ENCODE measurements around the gene ADAMTS8.

DNA sequence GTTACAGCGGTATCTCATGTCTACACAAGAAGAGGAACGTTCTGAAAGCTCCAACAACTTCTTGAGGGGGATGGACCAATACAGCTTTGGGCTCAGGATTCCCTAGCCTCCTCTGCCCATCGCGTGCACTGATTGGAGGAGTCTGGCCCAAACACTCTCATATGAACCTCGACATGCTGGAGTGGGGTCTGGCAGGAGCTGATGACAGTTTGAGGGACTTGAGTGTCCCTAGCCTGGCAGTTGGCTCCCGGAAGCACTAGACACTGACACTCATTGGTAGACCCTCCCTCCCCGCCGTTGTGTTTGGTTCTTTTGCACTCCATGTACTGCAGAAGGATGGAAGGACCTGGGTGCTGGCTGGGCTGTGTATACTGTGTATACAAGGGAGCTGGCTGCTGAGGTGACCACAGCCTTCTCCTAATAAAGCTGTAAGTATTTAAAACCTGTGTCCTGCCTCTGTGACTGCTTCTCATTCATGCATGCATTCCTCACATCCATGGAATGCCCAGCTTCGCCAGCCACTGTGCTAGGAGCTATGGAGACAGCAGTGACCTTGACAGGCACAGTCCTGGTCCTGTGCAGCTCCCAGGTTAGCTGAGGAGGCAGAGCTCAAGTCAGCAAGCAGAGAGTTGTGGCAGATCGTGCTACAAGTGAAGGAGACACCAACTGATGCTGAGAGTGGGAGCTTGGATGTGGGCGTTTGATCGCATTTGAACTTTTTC lies 48.0 kb upstream of the ADAMTS8 start:
- TF ChIP-seq CTCF (IDR thresholded peaks at IDR 0.05; ENCODE audit: low read depth, low read length, missing input control): no peak
- no peak for TF ChIP-seq GABPA (IDR thresholded peaks at IDR 0.05 in 1 of 2, conservative IDR thresholded peaks at IDR 0.05 in 1 of 2)
- TF ChIP-seq, protein P1, sequence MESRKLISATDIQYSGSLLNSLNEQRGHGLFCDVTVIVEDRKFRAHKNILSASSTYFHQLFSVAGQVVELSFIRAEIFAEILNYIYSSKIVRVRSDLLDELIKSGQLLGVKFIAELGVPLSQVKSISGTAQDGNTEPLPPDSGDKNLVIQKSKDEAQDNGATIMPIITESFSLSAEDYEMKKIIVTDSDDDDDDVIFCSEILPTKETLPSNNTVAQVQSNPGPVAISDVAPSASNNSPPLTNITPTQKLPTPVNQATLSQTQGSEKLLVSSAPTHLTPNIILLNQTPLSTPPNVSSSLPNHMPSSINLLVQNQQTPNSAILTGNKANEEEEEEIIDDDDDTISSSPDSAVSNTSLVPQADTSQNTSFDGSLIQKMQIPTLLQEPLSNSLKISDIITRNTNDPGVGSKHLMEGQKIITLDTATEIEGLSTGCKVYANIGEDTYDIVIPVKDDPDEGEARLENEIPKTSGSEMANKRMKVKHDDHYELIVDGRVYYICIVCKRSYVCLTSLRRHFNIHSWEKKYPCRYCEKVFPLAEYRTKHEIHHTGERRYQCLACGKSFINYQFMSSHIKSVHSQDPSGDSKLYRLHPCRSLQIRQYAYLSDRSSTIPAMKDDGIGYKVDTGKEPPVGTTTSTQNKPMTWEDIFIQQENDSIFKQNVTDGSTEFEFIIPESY (IDR thresholded peaks at IDR 0.05): no peak
- TF ChIP-seq RAD21 (IDR thresholded peaks at IDR 0.05): no peak
- no peak for TF ChIP-seq HNF4G (IDR thresholded peaks at IDR 0.05)
- no peak for TF ChIP-seq HNF4A (conservative IDR thresholded peaks at IDR 0.05)
- no peak for TF ChIP-seq MAX (IDR thresholded peaks at IDR 0.05)
- TF ChIP-seq JUND (IDR thresholded peaks at IDR 0.05): no peak
- TF ChIP-seq REST (IDR thresholded peaks at IDR 0.05): no peak
- no peak for TF ChIP-seq ATF3 (IDR thresholded peaks at IDR 0.05)
- no peak for TF ChIP-seq SP1 (IDR thresholded peaks at IDR 0.05)
- no peak for TF ChIP-seq TAF1 (conservative IDR thresholded peaks at IDR 0.05)
- no peak for TF ChIP-seq EGR1 (IDR thresholded peaks at IDR 0.05; ENCODE audit: low read depth in 2 of 2)
- no peak for TF ChIP-seq NR2F2 (IDR thresholded peaks at IDR 0.05)

All from liver (tissue), 3 donors.